NCI-H2196 (cell line): ENCODE data around the gene PIP5K1C.

ENCODE experiments used
- DNase-seq: peaks from one replicate; lab custom pipeline; 2025; ENCODE audit not compliant: unreplicated experiment; lab: John Stamatoyannopoulos, UW

The PIP5K1C gene

GRCh38 chr19:3664879-3665642 lies 35.2 kb downstream of the PIP5K1C start:
- DNase-seq: no peak

DNA sequence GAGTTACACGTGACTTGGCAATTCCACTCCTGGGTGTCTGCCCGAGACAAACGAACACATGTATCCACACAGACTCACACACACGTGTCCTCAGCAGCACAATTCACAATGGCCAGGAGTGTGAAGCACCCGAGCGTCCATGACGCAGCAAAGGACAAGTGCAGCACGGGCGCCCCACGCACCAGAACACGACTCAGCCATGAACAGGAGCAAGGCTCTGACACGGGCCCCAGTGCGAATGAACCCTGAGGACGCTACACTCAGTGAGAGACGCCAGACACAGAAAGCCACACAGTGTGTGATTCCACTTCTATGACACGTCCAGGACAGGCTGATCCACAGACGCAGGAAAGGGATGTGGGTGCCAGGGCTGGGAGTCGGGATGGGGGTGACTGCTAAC lies 36.4 kb downstream of the PIP5K1C start:
- no peak for DNase-seq

GRCh38 chr19:3661284-3662238 lies 38.7 kb downstream of the PIP5K1C start:
- no peak for DNase-seq

GRCh38 chr19:3660493-3661219 lies 39.6 kb downstream of the PIP5K1C start:
- DNase-seq: no peak

DNA sequence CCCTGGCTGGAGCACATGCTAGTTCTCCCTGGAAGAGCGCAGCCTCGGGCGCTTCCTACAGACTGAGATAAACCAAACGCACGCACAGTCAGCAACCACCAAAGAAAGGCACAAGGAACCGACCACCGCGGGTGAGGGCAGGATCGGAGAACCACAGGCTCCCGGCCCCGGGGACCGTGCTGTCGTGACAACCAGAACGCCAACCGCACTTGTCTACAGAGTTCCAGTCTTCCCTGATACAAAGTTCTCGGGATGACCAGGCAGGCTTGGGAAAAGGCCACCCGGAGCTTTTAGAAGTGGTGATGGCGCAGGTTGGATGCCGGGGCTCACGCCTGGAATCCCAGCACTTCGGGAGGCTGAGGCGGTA lies 40.5 kb downstream of the PIP5K1C start:
- no peak for DNase-seq

- no peak for DNase-seq
Observed at GRCh38 chr19:3658870-3659745, 41.2 kb downstream of the PIP5K1C start.

DNA sequence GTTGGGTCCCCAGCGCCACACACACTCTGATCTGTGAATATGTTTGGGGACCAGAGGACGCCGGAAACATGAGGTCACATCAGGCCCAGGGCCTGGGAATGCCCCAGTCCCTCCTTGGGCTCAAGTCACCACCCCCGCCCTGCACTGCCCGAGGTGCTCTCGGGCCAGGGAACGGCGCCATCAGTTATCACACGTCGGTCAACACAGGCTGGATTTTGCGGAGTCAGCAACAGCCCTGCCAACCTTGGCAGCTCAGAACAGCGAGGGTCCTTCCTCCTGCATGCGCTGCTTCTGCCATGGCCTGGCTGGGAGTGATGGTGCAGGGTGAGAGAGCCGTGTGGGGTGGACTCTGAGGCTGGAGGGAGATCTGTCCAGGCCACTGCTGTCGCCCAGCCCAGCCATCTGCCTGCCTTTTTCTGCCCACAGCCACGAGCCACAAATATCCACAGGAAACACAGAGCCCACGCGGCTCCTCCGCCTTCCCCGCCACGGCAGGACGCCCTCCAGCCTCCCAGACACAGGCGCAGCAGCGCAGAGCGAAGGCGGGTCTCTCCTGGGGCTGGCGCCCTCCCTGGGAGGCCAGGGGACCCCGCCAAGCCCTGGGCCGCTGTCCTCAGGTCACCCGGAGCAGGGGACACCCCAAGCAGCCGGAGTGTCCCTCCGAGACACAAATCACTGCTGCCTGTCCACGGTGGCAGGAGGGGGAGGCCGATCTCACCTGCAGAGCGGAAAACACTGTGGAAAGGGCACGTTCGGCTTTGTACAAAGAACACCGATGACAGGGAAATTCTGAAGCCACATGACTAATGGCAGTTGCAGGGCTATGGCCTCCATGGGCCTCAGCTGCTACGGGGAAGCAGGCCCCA lies 42.0 kb downstream of the PIP5K1C start:
- DNase-seq: no peak

DNA sequence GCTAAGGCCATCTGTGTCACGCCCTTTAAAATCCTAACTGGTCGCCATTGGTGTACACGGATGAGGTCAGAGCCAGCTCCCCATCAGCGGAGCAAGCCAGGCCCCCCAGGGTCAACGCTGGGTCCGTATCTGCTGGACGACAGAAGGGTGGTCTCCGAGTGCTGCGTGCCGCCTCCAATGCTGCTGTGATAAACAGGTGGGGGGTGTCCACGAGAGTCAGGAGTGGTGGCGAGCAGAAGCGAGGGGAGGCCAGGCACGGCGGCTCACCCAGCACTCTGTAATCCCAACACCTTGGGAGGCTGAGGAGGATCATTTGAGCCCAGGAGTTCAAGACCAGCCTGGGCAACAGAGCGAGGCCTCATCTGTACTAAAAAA lies 42.9 kb downstream of the PIP5K1C start:
- DNase-seq: no peak

- no peak for DNase-seq
Observed at GRCh38 chr19:3656747-3657394, 43.4 kb downstream of the PIP5K1C start.

- no peak for DNase-seq
Observed at GRCh38 chr19:3656073-3656746, 44.1 kb downstream of the PIP5K1C start.

- no peak for DNase-seq
Observed at GRCh38 chr19:3655402-3656072, 44.7 kb downstream of the PIP5K1C start.

GRCh38 chr19:3653865-3654513 lies 46.3 kb downstream of the PIP5K1C start:
- DNase-seq: no peak

DNA sequence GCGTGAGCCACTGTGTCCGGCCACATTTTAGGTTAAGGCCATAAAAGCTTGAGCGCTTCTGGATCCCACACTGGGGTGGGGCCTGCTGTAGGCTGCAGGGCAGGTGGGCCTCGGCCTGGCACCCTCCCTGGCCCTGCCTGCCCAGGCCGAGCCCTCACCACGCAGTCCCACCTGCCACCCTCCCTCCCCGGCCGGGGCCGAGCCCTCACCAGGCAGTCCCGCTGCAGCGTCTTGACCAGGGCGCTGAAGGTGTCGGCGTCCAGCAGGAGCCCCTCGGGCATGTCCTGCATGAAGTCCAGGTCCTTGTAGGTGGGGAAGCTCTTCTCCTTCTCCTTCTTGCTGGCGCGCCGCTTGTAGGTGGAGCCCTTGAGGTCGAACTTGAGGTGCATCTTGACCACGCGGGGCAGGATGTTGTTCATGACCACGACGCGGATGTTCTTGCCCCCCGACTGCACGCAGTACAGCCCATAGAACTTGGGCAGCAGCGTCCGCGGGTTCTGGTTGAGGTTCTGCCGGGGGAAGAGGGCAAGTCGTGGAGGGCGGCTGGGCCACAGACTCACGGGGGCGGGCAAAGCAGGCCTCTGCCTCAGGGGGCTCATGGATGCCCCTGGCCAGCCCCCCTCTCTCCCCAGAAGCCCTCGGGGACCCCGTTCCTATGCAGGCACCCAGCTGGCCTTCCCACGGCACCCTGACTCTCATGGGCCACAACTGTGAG lies 47.0 kb downstream of the PIP5K1C start:
- DNase-seq: no peak

DNA sequence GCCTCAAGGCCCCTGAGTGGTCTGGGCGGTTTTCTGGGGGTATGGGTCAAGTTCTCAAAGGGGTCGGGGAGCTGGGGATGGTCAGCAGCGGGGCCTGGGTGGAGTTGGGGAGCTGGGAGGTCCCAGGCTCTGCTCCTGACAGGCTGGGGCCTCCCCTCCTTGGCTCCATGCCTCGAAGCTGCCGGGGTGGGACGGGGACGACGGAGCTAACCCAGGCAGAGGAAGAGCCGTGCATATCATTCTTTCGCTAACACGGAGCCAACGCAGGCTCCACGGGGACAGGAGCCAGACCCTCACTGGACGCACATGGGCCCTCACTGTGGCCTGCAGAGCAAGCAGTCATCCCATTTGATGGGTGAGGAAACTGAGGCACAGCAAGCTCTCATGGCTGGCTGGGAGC lies 47.8 kb downstream of the PIP5K1C start:
- no peak for DNase-seq

DNA sequence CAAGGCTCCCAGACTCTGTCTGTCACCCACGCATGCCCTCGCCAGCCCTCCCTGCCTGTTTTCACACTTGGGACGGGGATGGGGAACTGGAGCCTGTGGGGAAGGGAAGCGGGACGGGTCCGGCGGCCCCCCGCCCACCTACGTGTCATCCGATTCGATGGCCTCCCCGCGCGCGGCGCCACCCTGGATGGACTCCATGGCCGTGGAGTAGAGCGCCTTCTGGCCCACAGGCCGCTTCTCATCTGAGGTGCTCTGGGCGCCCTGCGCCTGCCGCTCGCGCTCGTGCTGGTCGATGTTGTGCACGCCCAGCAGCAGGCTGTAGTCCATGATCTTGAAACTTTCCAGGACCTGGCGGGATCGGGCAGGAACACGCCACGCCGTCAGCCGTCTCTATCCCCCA lies 48.6 kb downstream of the PIP5K1C start:
- DNase-seq: no peak

GRCh38 chr19:3649888-3650287 lies 50.4 kb downstream of the PIP5K1C start:
- DNase-seq: no peak
